ENCODE data around the gene HEXD. TPM values are rescaled to one million over a fixed set of nuclear protein-coding genes. Genes with fewer than 3 reads are reported as not detected.
"Not testable (repeated sequence)": the region's sequence is repeated elsewhere in the genome, so short reads cannot be mapped to it uniquely, and the experiment has no call there.

HEXD gene
- total and polyA plus RNA-seq, 9 donors: 12.9 to 29.7 (median 19.5) TPM

DNA sequence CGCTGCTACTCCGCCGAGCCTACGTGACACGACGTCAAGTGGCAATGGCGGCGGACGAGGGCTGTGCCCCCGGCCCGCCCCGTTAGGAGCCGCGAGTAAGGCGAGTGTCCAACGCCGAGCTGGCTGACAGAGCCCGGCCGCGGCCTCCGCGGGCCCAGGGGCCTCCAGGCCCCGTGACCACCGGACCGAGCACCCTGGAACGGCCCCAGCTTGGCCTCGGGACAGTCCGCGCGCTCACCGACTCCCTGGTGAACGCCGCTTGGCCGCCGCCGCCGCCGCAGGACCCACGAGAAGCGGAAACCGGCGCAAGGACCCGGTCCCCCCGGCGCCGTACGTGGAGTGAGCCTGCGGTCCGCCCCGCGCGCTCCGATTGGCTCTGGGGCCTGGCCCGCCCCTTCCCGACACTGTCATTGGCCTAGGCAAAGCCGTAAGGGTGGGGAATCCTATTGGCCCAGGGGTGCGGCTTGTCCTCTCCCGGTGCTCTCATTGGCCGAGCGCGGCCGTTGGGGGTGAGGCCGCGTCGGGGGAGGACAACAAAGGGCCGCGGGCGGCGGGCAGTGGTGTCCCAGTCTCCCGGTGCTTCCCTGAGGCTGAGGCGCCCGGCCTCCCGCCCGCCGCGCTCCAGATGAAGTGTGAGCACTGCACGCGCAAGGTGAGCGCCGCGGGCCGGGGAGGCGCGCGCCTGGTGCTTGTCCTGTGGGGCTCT is 40.2 kb downstream of the HEXD start, which contains the start of gene NARF:
TSS of gene NARF (plus strand) at position 563 of the 706 bp plus-strand sequence. CDS start at position 626, 63 bp downstream.
- WGBS (ENCODE audit: insufficient coverage): under 1% methylated on average over 85 of the region's 85 CpGs
- Histone ChIP-seq H3K4me3 (ENCODE audit: low read length) (peak within 1 kb of the TSS; percentile 84), H3K9me3 (replicated peaks; ENCODE audit: control insufficient read depth, low read depth, low read length) (no peaks in the 10 kb centered on the region), H3K27ac (ENCODE audit: low read length) (peak within 1 kb of the TSS; percentile 99), H3K36me3 (ENCODE audit: control insufficient read depth, insufficient read depth, low read length) (peaks cover 32% of the 10 kb centered on the region), H3K27me3 (ENCODE audit: control insufficient read depth, insufficient read depth, low read length) (no peaks in the 10 kb centered on the region), H3K4me1 (ENCODE audit: control insufficient read depth, insufficient read depth, low read length) (peaks cover 18% of the 10 kb centered on the region)
- peak; percentile 100 for DNase-seq

DNA sequence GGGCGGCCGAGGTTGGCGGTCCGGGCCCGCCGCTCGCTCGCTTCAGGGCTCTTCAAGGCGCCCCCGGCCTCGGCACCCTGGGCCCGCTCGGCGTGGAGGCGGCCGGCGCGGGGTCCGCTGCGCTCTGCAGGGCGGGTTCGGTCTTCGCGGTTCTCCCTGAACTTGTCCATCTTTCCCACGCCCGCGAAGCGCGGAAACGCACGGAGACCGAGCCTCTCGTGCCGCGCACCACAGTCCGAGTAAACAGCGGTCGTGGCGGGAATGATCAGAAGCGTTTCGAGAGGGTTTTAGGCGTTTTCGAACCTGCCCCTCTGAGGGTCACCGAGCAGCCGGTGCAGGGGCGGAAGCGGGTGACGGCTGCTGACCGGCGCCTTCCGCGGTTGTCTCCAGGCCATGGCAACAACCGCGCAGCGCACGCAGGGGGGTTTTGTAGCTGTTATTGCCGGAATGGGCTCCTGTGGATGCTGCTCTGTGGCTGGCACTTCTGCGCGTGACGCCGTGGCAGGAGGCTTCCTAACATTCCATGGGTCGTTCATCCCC is 40.8 kb downstream of the HEXD start:
- H3K36me3 ChIP-seq (ENCODE audit: control insufficient read depth, insufficient read depth, low read length): peaks cover 37% of the 10 kb centered on the region
- H3K27ac ChIP-seq (ENCODE audit: low read length): peak overlapping the region; percentile 77
- no peak for DNase-seq
- under 1% methylated on average over 62 of the region's 62 CpGs for WGBS (ENCODE audit: insufficient coverage)
- H3K9me3 ChIP-seq (replicated peaks; ENCODE audit: control insufficient read depth, low read depth, low read length): no peaks in the 10 kb centered on the region
- peaks cover 21% of the 10 kb centered on the region for H3K4me1 ChIP-seq (ENCODE audit: control insufficient read depth, insufficient read depth, low read length)
- H3K4me3 ChIP-seq (ENCODE audit: low read length): peak overlapping the region; percentile 84
- no peaks in the 10 kb centered on the region for H3K27me3 ChIP-seq (ENCODE audit: control insufficient read depth, insufficient read depth, low read length)

DNA sequence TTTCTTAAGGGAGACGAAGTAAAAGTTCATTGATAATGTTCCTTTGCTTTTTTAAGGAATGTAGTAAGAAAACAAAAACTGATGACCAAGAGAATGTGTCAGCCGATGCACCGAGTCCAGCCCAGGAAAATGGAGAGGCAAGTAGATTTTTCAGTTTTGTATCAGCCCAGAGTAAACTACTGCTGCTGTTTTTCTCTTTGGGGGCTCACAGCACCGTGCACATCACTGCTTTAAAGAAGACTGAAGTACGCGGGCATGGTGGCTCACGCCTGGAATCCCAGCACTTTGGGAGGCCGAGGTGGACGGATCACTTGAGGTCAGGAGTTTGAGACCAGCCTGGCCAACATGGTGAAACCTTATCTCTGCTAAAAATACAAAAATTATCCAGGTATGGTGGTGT is 41.8 kb downstream of the HEXD start:
- Histone ChIP-seq H3K4me1 (ENCODE audit: control insufficient read depth, insufficient read depth, low read length) (peaks cover 25% of the 10 kb centered on the region), H3K36me3 (ENCODE audit: control insufficient read depth, insufficient read depth, low read length) (peaks cover 47% of the 10 kb centered on the region)
- H3K4me3 ChIP-seq (ENCODE audit: low read length); H3K27me3 ChIP-seq (ENCODE audit: control insufficient read depth, insufficient read depth, low read length); H3K9me3 ChIP-seq (replicated peaks; ENCODE audit: control insufficient read depth, low read depth, low read length); DNase-seq; H3K27ac ChIP-seq (ENCODE audit: low read length): not testable (repeated sequence)
- WGBS (ENCODE audit: insufficient coverage): 82% methylated on average over 6 of the region's 9 CpGs

DNA sequence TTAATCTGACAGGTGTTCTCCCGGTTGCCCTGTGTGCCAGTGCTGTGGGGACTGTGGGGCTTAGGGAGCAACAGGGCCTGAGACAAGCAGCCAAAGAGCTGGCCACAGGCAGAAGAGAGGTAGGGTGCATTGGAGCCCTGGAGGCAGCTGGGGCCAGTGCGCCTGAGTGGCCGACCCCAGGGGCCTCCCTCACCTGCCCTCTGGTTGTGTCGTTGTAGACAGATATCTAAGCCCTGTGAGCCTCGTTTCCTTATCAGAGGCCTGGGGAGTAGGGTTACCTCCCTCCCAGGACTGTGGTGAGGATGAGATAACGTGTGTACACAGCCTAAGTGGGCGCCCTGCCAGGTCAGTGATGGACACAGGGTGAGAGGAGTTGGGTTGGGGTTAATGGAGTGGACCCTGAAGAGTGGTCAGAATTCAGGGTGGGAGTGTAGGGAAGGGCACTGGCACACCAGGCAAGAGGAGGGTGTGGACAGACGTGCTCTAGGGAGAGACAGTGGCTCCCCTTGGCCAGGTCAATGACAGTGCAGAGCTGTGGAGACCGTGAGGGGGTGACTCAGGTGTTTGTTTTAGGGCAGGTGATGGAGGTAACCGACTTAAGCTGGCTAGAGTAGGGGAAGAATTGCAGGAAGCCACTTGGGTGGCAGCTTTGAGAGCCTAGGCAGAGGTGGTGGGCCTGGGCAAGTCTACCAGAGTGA is 43.8 kb downstream of the HEXD start:
- DNase-seq: no peak
- 85% methylated on average over 9 of the region's 10 CpGs for WGBS (ENCODE audit: insufficient coverage)
- H3K4me1 ChIP-seq (ENCODE audit: control insufficient read depth, insufficient read depth, low read length): peaks cover 23% of the 10 kb centered on the region
- H3K9me3 ChIP-seq (replicated peaks; ENCODE audit: control insufficient read depth, low read depth, low read length): no peaks in the 10 kb centered on the region
- H3K27ac ChIP-seq (ENCODE audit: low read length): no peak overlapping the region
- H3K36me3 ChIP-seq (ENCODE audit: control insufficient read depth, insufficient read depth, low read length): peaks cover 66% of the 10 kb centered on the region
- no peak overlapping the region for H3K4me3 ChIP-seq (ENCODE audit: low read length)
- no peaks in the 10 kb centered on the region for H3K27me3 ChIP-seq (ENCODE audit: control insufficient read depth, insufficient read depth, low read length)

DNA sequence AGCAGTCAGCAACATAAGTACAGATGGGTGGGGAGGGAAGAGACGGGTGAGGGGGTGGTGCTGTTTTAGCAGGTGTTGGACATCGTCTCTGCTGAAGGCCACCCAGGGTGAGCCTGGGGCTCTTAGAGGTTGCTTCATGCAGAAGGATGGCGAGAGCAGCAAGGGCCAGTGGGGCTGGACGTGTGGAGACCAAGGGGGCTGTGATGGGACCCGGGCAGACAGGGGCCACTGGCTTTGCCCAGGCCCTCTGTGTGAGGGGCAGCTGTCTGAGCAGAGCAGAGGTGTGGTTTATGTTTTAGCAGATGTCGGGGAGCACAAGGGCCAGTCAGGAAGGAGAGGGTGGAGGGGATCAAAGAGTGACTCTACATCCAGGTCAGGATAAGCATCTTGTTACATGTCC is 45.2 kb downstream of the HEXD start:
- Histone ChIP-seq H3K4me1 (ENCODE audit: control insufficient read depth, insufficient read depth, low read length) (peaks cover 16% of the 10 kb centered on the region), H3K27ac (ENCODE audit: low read length) (no peak overlapping the region), H3K4me3 (ENCODE audit: low read length) (no peak overlapping the region), H3K27me3 (ENCODE audit: control insufficient read depth, insufficient read depth, low read length) (no peaks in the 10 kb centered on the region), H3K36me3 (ENCODE audit: control insufficient read depth, insufficient read depth, low read length) (peaks cover 76% of the 10 kb centered on the region), H3K9me3 (replicated peaks; ENCODE audit: control insufficient read depth, low read depth, low read length) (no peaks in the 10 kb centered on the region)
- 73% methylated on average over 6 of the region's 6 CpGs for WGBS (ENCODE audit: insufficient coverage)
- DNase-seq: no peak

DNA sequence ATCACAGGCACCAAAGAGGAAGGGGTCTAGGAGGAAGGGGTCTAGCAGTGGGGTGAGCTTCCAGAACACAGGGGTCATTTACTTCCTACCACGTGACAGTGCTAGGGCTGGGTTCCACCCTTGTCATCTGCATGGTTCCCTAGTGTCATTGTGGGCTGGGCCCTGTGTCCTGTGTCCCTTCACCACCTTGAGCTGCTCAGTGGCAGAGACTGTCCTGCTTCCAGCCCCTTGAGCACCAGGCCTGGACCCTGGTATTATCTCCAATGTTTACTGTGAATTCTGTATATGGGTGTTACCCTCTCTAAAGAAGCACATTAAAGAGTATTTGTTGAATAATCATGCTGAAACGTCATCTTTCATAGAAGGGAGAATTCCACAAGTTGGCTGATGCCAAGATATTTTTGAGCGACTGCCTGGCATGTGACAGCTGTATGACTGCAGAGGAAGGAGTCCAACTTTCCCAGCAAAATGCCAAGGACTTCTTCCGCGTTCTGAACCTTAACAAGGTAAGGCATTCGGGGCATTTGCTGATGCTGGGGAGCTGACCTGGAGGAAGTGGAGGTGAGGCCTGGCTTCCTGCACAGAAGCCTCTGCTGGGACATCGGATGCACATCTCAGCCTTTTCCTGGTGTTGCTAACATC is 45.9 kb downstream of the HEXD start:
- H3K4me3 ChIP-seq (ENCODE audit: low read length): no peak overlapping the region
- H3K9me3 ChIP-seq (replicated peaks; ENCODE audit: control insufficient read depth, low read depth, low read length): no peaks in the 10 kb centered on the region
- no peak overlapping the region for H3K27ac ChIP-seq (ENCODE audit: low read length)
- H3K27me3 ChIP-seq (ENCODE audit: control insufficient read depth, insufficient read depth, low read length): no peaks in the 10 kb centered on the region
- DNase-seq: no peak
- H3K4me1 ChIP-seq (ENCODE audit: control insufficient read depth, insufficient read depth, low read length): peaks cover 15% of the 10 kb centered on the region
- peaks cover 80% of the 10 kb centered on the region for H3K36me3 ChIP-seq (ENCODE audit: control insufficient read depth, insufficient read depth, low read length)
- 71% methylated on average over 4 of the region's 7 CpGs for WGBS (ENCODE audit: insufficient coverage)

DNA sequence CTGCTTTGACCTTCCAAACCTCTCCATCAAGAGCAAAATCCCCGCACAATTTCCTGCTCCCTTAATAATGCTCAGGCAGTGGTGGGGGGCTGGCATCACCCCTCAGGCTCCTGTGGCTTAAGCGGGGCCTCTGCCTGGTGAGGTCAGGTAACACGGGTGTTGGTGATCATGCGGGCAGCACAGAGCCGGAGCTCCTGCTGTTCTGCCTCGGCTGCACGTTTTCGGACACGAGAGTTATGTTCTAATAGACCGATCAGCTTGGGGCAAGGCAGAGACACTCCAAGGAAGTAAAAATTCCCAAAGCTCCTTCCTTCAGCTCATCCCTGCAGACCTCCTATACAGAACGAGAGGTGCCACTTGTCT is 46.4 kb downstream of the HEXD start:
- no peaks in the 10 kb centered on the region for H3K9me3 ChIP-seq (replicated peaks; ENCODE audit: control insufficient read depth, low read depth, low read length)
- H3K4me1 ChIP-seq (ENCODE audit: control insufficient read depth, insufficient read depth, low read length): peaks cover 10% of the 10 kb centered on the region
- no peaks in the 10 kb centered on the region for H3K27me3 ChIP-seq (ENCODE audit: control insufficient read depth, insufficient read depth, low read length)
- no peak overlapping the region for H3K4me3 ChIP-seq (ENCODE audit: low read length)
- peaks cover 84% of the 10 kb centered on the region for H3K36me3 ChIP-seq (ENCODE audit: control insufficient read depth, insufficient read depth, low read length)
- 93% methylated on average over 9 of the region's 11 CpGs for WGBS (ENCODE audit: insufficient coverage)
- no peak for DNase-seq
- no peak overlapping the region for H3K27ac ChIP-seq (ENCODE audit: low read length)

DNA sequence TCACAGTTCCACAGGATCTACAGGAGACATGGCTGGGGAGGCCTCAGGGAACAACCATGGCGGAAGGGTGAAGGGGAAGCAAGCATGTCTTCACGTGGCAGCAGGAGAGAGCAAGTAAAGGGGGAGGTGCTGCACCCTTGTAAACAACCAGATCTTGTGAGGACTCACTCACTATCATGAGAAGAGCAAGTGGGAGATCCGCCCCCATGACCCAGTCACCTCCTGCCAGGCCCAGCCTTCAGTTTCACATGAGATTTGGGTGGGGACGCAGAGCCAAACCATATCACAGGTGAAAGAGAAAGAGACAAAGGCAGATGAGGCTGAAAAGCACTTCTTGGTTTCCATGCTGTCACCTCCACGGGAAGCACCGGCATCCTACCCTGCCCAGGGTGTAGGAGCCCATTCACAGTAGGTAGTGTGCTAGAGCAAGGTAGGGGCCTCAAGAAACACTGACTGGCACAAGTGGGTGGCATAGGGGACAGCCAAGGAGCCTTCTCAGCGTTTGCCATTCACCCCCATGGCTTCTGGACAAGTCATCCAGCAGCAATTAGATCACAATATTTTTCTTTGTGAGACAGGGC is 47.0 kb downstream of the HEXD start:
- H3K27ac ChIP-seq (ENCODE audit: low read length): no peak overlapping the region

DNA sequence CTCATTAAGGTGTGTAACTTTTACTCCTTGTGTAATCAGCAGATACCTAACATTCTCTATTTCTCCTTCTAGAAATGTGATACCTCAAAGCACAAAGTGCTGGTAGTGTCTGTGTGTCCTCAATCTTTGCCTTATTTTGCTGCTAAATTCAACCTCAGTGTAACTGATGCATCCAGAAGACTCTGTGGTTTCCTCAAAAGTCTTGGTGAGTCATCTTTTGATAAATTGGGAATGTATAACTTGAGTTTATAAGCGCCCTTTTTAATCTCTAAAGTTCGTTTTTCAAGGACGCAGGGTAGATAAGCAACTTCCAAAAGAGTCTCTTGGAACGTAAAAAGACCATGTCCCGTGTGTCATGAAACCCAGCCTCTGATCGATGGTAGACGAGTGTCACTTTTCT is 50.5 kb downstream of the HEXD start:
- 95% methylated on average over 7 of the region's 7 CpGs for WGBS (ENCODE audit: insufficient coverage)
- H3K27me3 ChIP-seq (ENCODE audit: control insufficient read depth, insufficient read depth, low read length): no peaks in the 10 kb centered on the region
- peaks cover 65% of the 10 kb centered on the region for H3K36me3 ChIP-seq (ENCODE audit: control insufficient read depth, insufficient read depth, low read length)
- H3K4me3 ChIP-seq (ENCODE audit: low read length): no peak overlapping the region
- no peak for DNase-seq
- no peak overlapping the region for H3K27ac ChIP-seq (ENCODE audit: low read length)
- H3K9me3 ChIP-seq (replicated peaks; ENCODE audit: control insufficient read depth, low read depth, low read length): no peaks in the 10 kb centered on the region
- peaks cover 6% of the 10 kb centered on the region for H3K4me1 ChIP-seq (ENCODE audit: control insufficient read depth, insufficient read depth, low read length)

More for the DNA sequence above, 47.0 kb downstream of the HEXD start:
- Histone ChIP-seq H3K27me3 (ENCODE audit: control insufficient read depth, insufficient read depth, low read length) (no peaks in the 10 kb centered on the region), H3K36me3 (ENCODE audit: control insufficient read depth, insufficient read depth, low read length) (peaks cover 89% of the 10 kb centered on the region), H3K4me3 (ENCODE audit: low read length) (no peak overlapping the region), H3K4me1 (ENCODE audit: control insufficient read depth, insufficient read depth, low read length) (peaks cover 7% of the 10 kb centered on the region), H3K9me3 (replicated peaks; ENCODE audit: control insufficient read depth, low read depth, low read length) (no peaks in the 10 kb centered on the region)
- no peak for DNase-seq
- 88% methylated on average over 5 of the region's 7 CpGs for WGBS (ENCODE audit: insufficient coverage)

DNA sequence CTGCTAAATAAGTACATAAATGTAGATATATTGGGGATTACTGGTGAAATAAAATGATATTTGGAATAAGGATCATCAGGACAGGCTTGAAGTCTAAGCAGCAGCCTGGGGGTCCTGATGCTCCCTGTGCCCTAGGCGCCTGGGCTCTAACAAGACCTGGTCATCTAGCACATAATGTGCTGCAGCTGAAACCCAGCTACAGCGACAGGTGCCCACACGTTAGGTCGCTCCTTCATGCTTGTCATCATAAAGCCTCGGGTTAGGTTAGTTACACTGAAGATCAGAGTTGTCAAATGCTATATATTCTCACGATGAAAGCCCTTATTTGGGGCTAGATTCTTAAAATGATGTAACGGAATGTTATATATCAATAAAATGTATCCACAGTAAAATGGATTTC is 51.9 kb downstream of the HEXD start:
- no peak for DNase-seq
- H3K9me3 ChIP-seq (replicated peaks; ENCODE audit: control insufficient read depth, low read depth, low read length): no peaks in the 10 kb centered on the region
- H3K27ac ChIP-seq (ENCODE audit: low read length): no peak overlapping the region
- 96% methylated on average over 4 of the region's 7 CpGs for WGBS (ENCODE audit: insufficient coverage)
- peaks cover 58% of the 10 kb centered on the region for H3K36me3 ChIP-seq (ENCODE audit: control insufficient read depth, insufficient read depth, low read length)
- no peak overlapping the region for H3K4me3 ChIP-seq (ENCODE audit: low read length)
- peaks cover 5% of the 10 kb centered on the region for H3K4me1 ChIP-seq (ENCODE audit: control insufficient read depth, insufficient read depth, low read length)
- H3K27me3 ChIP-seq (ENCODE audit: control insufficient read depth, insufficient read depth, low read length): no peaks in the 10 kb centered on the region
